HG03460 (cell line): Measurements from ENCODE around the gene FAM131A.
"Not testable (repeated sequence)": the region's sequence is repeated elsewhere in the genome, so short reads cannot be mapped to it uniquely, and the experiment has no call there.

Source experiments
- ATAC-seq: cut with Tn5 transposase; IDR thresholded peaks from one replicate; pipeline ENCODE4 v1.9.1; 2021; ENCODE audit not compliant: unreplicated experiment

The FAM131A gene

GRCh38 chr3:184338511-184338945, 1.1 kb downstream of the FAM131A start:
- ATAC-seq: no peak

- ATAC-seq: no peak
These were observed 1.6 kb downstream of the FAM131A start for GRCh38 chr3:184339001-184339400.

GRCh38 chr3:184339451-184340135, 2.2 kb downstream of the FAM131A start:
- ATAC-seq: not testable (repeated sequence)

GRCh38 chr3:184341925-184342324, 4.5 kb downstream of the FAM131A start:
- no peak for ATAC-seq

GRCh38 chr3:184343200-184343876, 5.9 kb downstream of the FAM131A start:
- ATAC-seq: no peak

- ATAC-seq: no peak
These were observed 7.3 kb downstream of the FAM131A start for GRCh38 chr3:184344579-184345316.

- ATAC-seq: no peak
These were observed 8.1 kb downstream of the FAM131A start for GRCh38 chr3:184345317-184346144.

- ATAC-seq: no peak
These were observed 9.2 kb downstream of the FAM131A start for GRCh38 chr3:184346480-184347190.

- no peak for ATAC-seq
These were observed 10.1 kb downstream of the FAM131A start for GRCh38 chr3:184347321-184348056.

GRCh38 chr3:184348057-184348382, 10.6 kb downstream of the FAM131A start:
- ATAC-seq: no peak

GRCh38 chr3:184349563-184350470, 12.4 kb downstream of the FAM131A start:
- ATAC-seq: no peak

- ATAC-seq: no peak
These were observed 13.2 kb downstream of the FAM131A start for GRCh38 chr3:184350618-184351017.

GRCh38 chr3:184351511-184352148, 14.2 kb downstream of the FAM131A start:
- no peak for ATAC-seq

GRCh38 chr3:184352149-184352785, 14.9 kb downstream of the FAM131A start:
- no peak for ATAC-seq

GRCh38 chr3:184352897-184353545, 15.6 kb downstream of the FAM131A start:
- ATAC-seq: no peak

- no peak for ATAC-seq
These were observed 16.1 kb downstream of the FAM131A start for GRCh38 chr3:184353546-184353941.

GRCh38 chr3:184354121-184354728, 16.8 kb downstream of the FAM131A start:
- peak; percentile 52 for ATAC-seq
